Esophagus muscularis mucosa (tissue), 4 donors: ENCODE data around the gene SP2. TPM values are rescaled to one million over a fixed set of nuclear protein-coding genes. Genes with fewer than 3 reads are reported as not detected.

ENCODE experiments used
- DNase-seq: peaks from one replicate; pipeline ENCODE4 v3.0.0-alpha.2; 2017; ENCODE audit errors: extremely low spot score
- H3K27ac ChIP-seq, 4 donors: fragments of 200-600 bp; sonication (generic); replicated peaks in 1 of 4; 1 replicate in 3 of 4; 2 replicates in 1 of 4; pipeline ENCODE4 v1.5.1; 2016 to 2019; ENCODE audit warnings: mild to moderate bottlenecking in 1 of 4
- H3K27me3 ChIP-seq, 4 donors: fragments of 200-600 bp; sonication (generic); one replicate each; pipeline versions ENCODE4 v1.5.1 to v1.6.0; 2016 to 2019
- H3K36me3 ChIP-seq, 4 donors: fragments of 200-600 bp; sonication (generic); one replicate each; pipeline ENCODE4 v1.5.1; 2016 to 2019
- H3K4me1 ChIP-seq, 4 donors: fragments of 200-600 bp; sonication (generic); one replicate each; pipeline ENCODE4 v1.5.1; 2016 to 2019
- H3K4me3 ChIP-seq, 4 donors: fragments of 200-600 bp; sonication (generic); 1 replicate in 2 of 4; 2 replicates in 2 of 4; pipeline ENCODE4 v1.5.1; 2016 to 2019; ENCODE audit warnings: mild to moderate bottlenecking in 4 of 4, moderate library complexity in 1 of 4
- H3K9me3 ChIP-seq, 4 donors: fragments of 200-600 bp; sonication (generic); 1 replicate in 3 of 4; 2 replicates in 1 of 4; pipeline ENCODE4 v1.5.1; 2016 to 2019
- EP300 ChIP-seq: sonication (generic); formaldehyde crosslinking; IDR thresholded peaks from one replicate; pipeline ENCODE4 v1.6.1; 2017; ENCODE audit warnings: antibody characterized with exemption
- POLR2A ChIP-seq: fragments of 450-650 bp; IDR thresholded peaks from one replicate; pipeline ENCODE4 v1.6.1; 2017; ENCODE audit warnings: antibody characterized with exemption, moderate library complexity, mild to moderate bottlenecking, low read depth
- POLR2AphosphoS5 ChIP-seq, 2 donors: sonication (generic); formaldehyde crosslinking; IDR thresholded peaks; one replicate each; pipeline ENCODE4 v1.6.1; 2017; ENCODE audit warnings: antibody characterized with exemption in 2 of 2
- WGBS: methylation state at CpG from one replicate; pipeline ENCODE4 v1.1.5; 2018; 5-methylcytosine and 5-hydroxymethylcytosine counted together
- intact Hi-C: fragments of 100-400 bp; cut with DNase I; formaldehyde crosslinking; loops from one replicate; pipeline ENCODE4 v1.15.1; 2023
- total RNA-seq, 4 donors: library from RNA; depleted of rRNA; stranded (reverse); fragments of >200 nt; gene quantifications; one replicate each; pipeline versions ENCODE4 v1.1.0 to v1.2.1, GENCODE V29; 2016
- TF ChIP-seq, protein P1 (sequence below), 3 experiments: fragments of 200-600 bp in 2 of 3; fragments of 450-650 bp in 1 of 3; sonication (generic) in 2 of 3; IDR thresholded peaks; one replicate each; pipeline ENCODE4 v1.5.1; 2017 to 2019; ENCODE audit warnings: antibody characterized with exemption in 3 of 3, mild to moderate bottlenecking in 2 of 3, moderate library complexity in 1 of 3

The SP2 gene
- total RNA-seq, 4 donors from 2014 or later = 7.1 to 16.0 (median 9.4) TPM

DNA sequence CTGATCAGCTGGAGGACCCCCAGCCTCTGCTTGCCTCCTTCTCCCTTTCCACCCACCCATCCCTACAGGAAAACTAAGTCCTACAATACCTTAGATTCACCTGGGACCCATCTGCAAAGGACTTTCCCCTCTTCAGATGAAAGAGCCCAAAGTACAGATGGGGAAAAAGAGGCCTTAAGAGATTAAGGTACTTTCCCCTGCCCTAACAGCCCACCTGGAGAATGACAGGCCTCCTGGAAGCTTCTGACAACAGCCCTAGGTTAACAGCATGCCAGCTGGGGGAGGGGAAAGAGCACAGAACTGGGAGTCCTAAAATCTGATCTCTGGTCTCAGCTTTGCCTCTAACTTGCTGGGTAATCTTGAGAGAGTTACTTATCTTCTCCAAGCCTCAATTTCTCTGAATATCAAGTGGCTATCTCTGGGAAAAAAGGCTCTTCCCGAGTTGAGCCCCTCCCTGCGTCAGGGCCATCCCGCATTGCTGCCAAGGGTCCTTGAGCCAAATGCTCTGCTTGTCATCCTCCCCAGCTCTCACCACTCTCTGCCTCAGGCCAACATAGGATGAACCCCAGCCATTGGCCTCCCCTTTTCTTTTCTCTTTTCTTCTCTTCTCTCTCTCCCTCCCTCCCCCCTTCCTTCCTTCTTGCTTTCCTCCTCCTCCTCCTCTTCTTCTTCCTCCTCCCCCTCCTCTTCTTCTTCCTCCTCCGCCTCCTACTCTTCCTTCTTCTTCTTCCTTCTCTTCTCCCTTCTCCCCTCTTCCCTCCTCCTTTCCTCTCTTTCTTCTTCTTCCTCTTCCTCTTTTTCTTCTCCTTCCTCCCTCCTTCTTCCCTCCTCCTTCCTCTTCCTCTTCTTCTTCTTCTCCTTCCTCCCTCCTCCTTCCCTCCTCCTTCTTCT is 22.6 kb upstream of the SP2 start:
- intact Hi-C loops = no loop called here
- no peak overlapping the region for H3K4me3 ChIP-seq
- DNase-seq = no peak
- TF ChIP-seq EP300 (no peak), POLR2A (no peak), POLR2AphosphoS5 (IDR thresholded peaks at IDR 0.05) (no peak)
- TF ChIP-seq, protein P1, sequence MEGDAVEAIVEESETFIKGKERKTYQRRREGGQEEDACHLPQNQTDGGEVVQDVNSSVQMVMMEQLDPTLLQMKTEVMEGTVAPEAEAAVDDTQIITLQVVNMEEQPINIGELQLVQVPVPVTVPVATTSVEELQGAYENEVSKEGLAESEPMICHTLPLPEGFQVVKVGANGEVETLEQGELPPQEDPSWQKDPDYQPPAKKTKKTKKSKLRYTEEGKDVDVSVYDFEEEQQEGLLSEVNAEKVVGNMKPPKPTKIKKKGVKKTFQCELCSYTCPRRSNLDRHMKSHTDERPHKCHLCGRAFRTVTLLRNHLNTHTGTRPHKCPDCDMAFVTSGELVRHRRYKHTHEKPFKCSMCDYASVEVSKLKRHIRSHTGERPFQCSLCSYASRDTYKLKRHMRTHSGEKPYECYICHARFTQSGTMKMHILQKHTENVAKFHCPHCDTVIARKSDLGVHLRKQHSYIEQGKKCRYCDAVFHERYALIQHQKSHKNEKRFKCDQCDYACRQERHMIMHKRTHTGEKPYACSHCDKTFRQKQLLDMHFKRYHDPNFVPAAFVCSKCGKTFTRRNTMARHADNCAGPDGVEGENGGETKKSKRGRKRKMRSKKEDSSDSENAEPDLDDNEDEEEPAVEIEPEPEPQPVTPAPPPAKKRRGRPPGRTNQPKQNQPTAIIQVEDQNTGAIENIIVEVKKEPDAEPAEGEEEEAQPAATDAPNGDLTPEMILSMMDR (IDR thresholded peaks at IDR 0.05) = no peak
- peaks cover 5 to 9% (median 7%) of the 10 kb centered on the region in 4 donors for H3K4me1 ChIP-seq
- peaks cover 0 to 91% (median 29%) of the 10 kb centered on the region in 4 donors for H3K27me3 ChIP-seq
- no peaks in the 10 kb centered on the region for H3K36me3 ChIP-seq
- no peaks in the 10 kb centered on the region for H3K9me3 ChIP-seq
- H3K27ac ChIP-seq = no peak overlapping the region
- WGBS = 58% methylated on average over 4 of the region's 4 CpGs

DNA sequence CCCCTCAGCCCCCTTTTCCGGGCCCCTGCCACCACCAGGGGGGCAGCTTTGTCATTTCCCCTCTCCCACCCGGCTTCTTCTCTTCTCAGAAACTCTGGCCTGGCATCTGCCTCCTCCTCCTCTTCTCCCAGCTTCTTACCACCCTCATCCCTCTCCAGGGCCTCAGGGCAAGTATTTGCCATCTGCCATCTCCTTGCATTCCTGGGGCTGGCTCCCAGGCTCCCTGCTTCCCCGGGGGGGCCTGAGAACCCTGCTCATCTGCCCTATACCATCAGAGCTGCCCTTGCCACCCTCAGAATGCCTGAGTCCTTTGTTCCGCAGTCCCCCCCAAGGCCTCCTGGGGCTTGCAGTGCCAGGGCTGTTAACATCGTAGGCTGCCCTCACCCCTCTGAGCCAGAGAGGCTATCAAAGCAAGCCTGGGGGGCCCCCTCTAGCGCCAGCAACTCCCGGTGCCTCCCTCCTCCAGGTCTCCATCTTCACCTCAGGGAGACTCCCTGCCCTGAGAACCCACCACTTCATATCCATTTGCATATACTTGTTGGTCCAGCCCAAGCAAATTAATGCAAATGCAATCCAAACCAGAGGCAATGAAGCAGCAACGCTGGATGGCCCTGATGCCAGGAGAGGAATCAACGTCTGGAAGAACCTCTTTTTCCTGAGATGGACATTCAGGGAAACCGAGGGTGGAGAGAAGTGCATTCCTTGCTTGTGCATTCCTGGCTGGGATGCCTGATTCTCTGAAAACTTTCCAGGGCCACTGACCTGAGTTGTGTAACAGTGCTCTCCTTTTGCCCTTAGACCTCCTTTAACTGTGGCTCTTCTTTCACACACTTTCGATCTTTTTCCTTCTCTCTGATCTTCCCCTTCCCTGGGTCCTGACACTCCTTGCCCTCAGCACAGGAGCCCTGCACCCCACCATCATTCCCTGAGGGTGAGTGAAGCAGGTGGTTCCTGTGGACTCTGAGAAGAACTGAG is 20.7 kb upstream of the SP2 start:
- no peak overlapping the region for H3K4me3 ChIP-seq
- no peak overlapping the region for H3K27ac ChIP-seq
- no peak for DNase-seq
- intact Hi-C loops = no loop called here
- TF ChIP-seq POLR2AphosphoS5 (IDR thresholded peaks at IDR 0.05) (no peak), EP300 (no peak), POLR2A (no peak)
- TF ChIP-seq, protein P1 (IDR thresholded peaks at IDR 0.05) = no peak
- H3K27me3 ChIP-seq = peaks cover 0 to 86% (median 29%) of the 10 kb centered on the region in 4 donors
- H3K4me1 ChIP-seq = peaks cover 5 to 9% (median 7%) of the 10 kb centered on the region in 4 donors
- WGBS = 62% methylated on average over 11 of the region's 11 CpGs
- H3K36me3 ChIP-seq = no peaks in the 10 kb centered on the region
- no peaks in the 10 kb centered on the region for H3K9me3 ChIP-seq

DNA sequence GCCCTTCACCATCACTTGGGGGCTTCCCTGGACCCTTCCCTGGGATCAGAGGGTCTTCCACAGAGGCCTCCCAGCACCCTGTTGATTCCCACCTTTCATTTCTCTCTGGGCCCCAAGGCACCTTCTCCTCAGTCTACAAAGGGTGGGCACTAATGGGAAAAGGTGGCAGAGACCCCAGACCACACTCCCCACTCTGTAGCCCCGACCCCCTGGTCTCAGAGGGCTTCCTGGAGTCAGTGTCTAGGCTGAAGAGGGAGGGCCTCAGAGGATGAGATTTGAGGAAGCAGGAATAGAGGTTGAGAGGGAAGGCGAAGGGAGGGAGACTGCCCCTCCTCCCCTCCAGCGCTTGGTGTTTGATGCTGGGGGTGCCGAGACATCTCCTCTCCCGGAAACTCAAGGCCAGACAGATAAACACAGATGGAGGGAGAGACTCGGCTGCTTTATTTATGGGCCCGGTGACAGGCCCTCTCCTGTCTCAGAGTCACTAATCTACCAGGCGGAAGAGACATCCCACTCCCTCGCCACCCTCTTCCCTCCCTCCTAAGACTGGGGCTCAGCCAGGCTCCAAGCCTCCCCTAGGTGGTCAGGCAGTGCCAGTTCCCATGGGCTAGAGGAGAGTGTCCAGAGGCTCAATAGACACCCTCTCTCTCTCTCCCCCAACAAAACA is 18.5 kb upstream of the SP2 start:
- intact Hi-C loops = no loop called here
- peaks cover 0 to 69% (median 16%) of the 10 kb centered on the region in 4 donors for H3K27me3 ChIP-seq
- no peaks in the 10 kb centered on the region for H3K36me3 ChIP-seq
- peaks cover 2 to 10% (median 5%) of the 10 kb centered on the region in 4 donors for H3K4me1 ChIP-seq
- 30% methylated on average over 7 of the region's 9 CpGs for WGBS
- H3K9me3 ChIP-seq = no peaks in the 10 kb centered on the region
- no peak for DNase-seq
- H3K27ac ChIP-seq = no peak overlapping the region
- TF ChIP-seq POLR2A (no peak), EP300 (no peak), POLR2AphosphoS5 (IDR thresholded peaks at IDR 0.05) (no peak)
- TF ChIP-seq, protein P1 (IDR thresholded peaks at IDR 0.05) = no peak
- H3K4me3 ChIP-seq = no peak overlapping the region

DNA sequence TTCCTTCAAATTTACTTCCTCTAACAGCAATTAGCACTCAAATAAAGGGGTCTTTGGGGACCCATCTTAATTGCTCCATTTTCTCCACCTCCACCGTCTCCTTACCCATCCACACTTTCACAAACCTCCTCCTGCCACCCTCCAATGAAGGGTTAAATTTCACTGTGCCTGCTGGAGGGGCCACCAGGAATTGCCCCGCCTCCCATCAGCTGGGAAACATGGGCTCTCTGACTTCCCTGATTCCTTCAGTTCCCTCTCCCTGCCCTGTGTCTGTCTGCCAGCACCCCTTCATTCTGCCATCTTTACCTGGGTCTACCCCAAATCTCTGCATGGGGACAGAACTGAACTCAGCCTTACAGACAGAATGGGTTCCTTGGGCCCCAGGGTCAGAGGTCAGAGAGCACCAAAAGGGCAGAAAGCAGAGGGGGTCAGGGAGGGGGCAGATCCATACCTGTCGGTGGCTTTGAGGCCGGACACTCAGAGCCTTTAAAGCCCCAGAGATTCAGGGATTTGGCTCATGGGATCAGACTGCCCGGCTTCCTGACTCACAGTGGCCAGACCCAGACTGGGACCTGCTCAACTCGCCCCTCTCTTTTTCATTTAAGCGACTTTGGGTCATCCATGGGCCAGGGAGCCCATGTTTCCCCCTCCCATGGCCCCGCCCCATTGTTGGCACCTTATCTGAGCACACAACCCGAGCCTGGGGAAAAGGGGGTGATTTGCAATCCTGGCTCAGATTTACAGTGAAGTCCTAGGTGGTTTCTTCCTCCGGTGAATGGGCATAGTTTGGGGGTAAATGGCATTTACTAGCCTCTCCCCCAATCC is 17.6 kb upstream of the SP2 start:
- TF ChIP-seq, protein P1 (IDR thresholded peaks at IDR 0.05) = no peak
- TF ChIP-seq EP300 (no peak), POLR2A (no peak), POLR2AphosphoS5 (IDR thresholded peaks at IDR 0.05) (no peak)

More for the DNA sequence above, 17.6 kb upstream of the SP2 start:
- Histone ChIP-seq H3K27me3 (peaks cover 0 to 67% (median 9%) of the 10 kb centered on the region in 4 donors), H3K27ac (no peak overlapping the region), H3K9me3 (no peaks in the 10 kb centered on the region), H3K4me1 (peaks cover 0 to 11% (median 7%) of the 10 kb centered on the region in 4 donors), H3K36me3 (no peaks in the 10 kb centered on the region), H3K4me3 (no peak overlapping the region)
- no peak for DNase-seq
- WGBS = 46% methylated on average over 10 of the region's 10 CpGs
- intact Hi-C loops = no loop called here
